B cell (primary cell): ENCODE results near the gene ETDB. TPM values are rescaled to one million over a fixed set of nuclear protein-coding genes. Genes with fewer than 3 reads are reported as not detected.
"Not testable (repeated sequence)": the region's sequence is repeated elsewhere in the genome, so short reads cannot be mapped to it uniquely, and the experiment has no call there.

Experiments used
- ATAC-seq: fragments of 200-7000 bp; cut with Tn5 transposase; one replicate; pipeline ENCODE4 v1.10.0; 2021; ENCODE audit warnings: low read depth, mild to moderate bottlenecking, moderate number of reproducible peaks, moderate library complexity
- CTCF ChIA-PET: fragments of 350-600 bp; sonication (Branson Sonifier 250); formaldehyde crosslinking; loops from one replicate; lab custom pipeline; 2021; ENCODE audit warnings: antibody characterized with exemption, inconsistent platforms; lab: Charles Lee
- POLR2A ChIA-PET: fragments of 350-600 bp; sonication (Branson Sonifier 250); formaldehyde crosslinking; loops from one replicate; lab custom pipeline; 2021; ENCODE audit warnings: antibody characterized with exemption; lab: Charles Lee
- DNase-seq: peaks from one replicate; pipeline ENCODE4 v3.0.0; 2013
- H2AFZ ChIP-seq: 2 replicates; pipeline ENCODE4 v1.6.1; 2012; ENCODE audit warnings: mild to moderate bottlenecking, low read depth, low read length; ENCODE audit not compliant: insufficient read depth, poor library complexity, severe bottlenecking
- H3K27ac ChIP-seq, 2 donors: 1 replicate in 1 of 2; 2 replicates in 1 of 2; pipeline ENCODE4 v1.5.1; 2012 to 2013; ENCODE audit warnings: low read length in 2 of 2, mild to moderate bottlenecking in 2 of 2, moderate library complexity in 1 of 2
- H3K27me3 ChIP-seq, 4 experiments: fragments of 200-600 bp in 1 of 4; sonication (generic) in 1 of 4; replicated peaks in 1 of 4; 1 replicate in 2 of 4; 2 replicates in 2 of 4; pipeline versions ENCODE4 v1.6.1 to v1.7.0; 2013 to 2016; ENCODE audit warnings: low read length in 3 of 4, mild to moderate bottlenecking in 2 of 4, mixed read lengths in 1 of 4, moderate library complexity in 1 of 4; ENCODE audit not compliant: insufficient read depth in 4 of 4, control insufficient read depth in 3 of 4; ENCODE audit errors: control extremely low read depth in 1 of 4
- H3K36me3 ChIP-seq, 2 experiments: replicated peaks in 1 of 2; 1 replicate in 1 of 2; 2 replicates in 1 of 2; pipeline versions ENCODE4 v1.6.1 to v1.7.1; 2013; ENCODE audit warnings: low read length in 1 of 2; ENCODE audit not compliant: insufficient read depth in 2 of 2, control insufficient read depth in 1 of 2; ENCODE audit errors: control extremely low read depth in 1 of 2, extremely low read depth in 1 of 2
- H3K4me1 ChIP-seq, 2 donors: fragments of 200-600 bp in 1 of 2; sonication (generic) in 1 of 2; 1 replicate in 1 of 2; 2 replicates in 1 of 2; pipeline versions ENCODE4 v1.5.1 to v1.6.1; 2013 to 2017; ENCODE audit warnings: low read length in 2 of 2; ENCODE audit not compliant: control insufficient read depth in 2 of 2, insufficient read depth in 2 of 2
- H3K4me2 ChIP-seq: replicated peaks from 2 replicates; pipeline ENCODE3; 2012; ENCODE audit warnings: mild to moderate bottlenecking, low read depth, low read length; ENCODE audit not compliant: poor library complexity, severe bottlenecking
- H3K4me3 ChIP-seq, 5 experiments: fragments of 200-600 bp in 1 of 5; sonication (generic) in 1 of 5; 1 replicate in 3 of 5; 2 replicates in 2 of 5; pipeline versions ENCODE4 v1.5.1 to v1.7.0; 2011 to 2016; ENCODE audit warnings: low read length in 4 of 5, mild to moderate bottlenecking in 4 of 5, low read depth in 2 of 5, control low read depth in 1 of 5, moderate library complexity in 1 of 5; ENCODE audit not compliant: insufficient read depth in 1 of 5; ENCODE audit errors: control extremely low read depth in 1 of 5, extremely low read depth in 1 of 5
- H3K79me2 ChIP-seq: fragments of 200-600 bp; sonication (generic); one replicate; pipeline ENCODE4 v1.6.0; 2016; ENCODE audit warnings: low read length; ENCODE audit not compliant: control insufficient read depth, insufficient read depth
- H3K9ac ChIP-seq: fragments of 200-600 bp; sonication (generic); 2 replicates; pipeline ENCODE4 v1.6.1; 2017; ENCODE audit warnings: mild to moderate bottlenecking, low read length, moderate library complexity
- H3K9me3 ChIP-seq, 3 donors: one replicate each; pipeline versions ENCODE4 v1.6.1 to v1.7.1; 2013; ENCODE audit warnings: low read length in 2 of 3; ENCODE audit not compliant: control insufficient read depth in 2 of 3, insufficient read depth in 1 of 3; ENCODE audit errors: control extremely low read depth in 1 of 3
- H4K20me1 ChIP-seq: 2 replicates; pipeline ENCODE4 v1.6.0; 2012; ENCODE audit warnings: mild to moderate bottlenecking, low read length; ENCODE audit not compliant: insufficient read depth, control insufficient read depth, poor library complexity, severe bottlenecking
- H3K27ac Mint-ChIP-seq: one replicate; pipeline ENCODE4 v1.8.0; 2021; ENCODE audit warnings: mixed read lengths
- H3K27me3 Mint-ChIP-seq: one replicate; pipeline ENCODE4 v1.8.0; 2021; ENCODE audit warnings: mixed read lengths
- H3K4me1 Mint-ChIP-seq: one replicate; pipeline ENCODE4 v1.8.0; 2021; ENCODE audit warnings: mixed read lengths
- H3K4me3 Mint-ChIP-seq: one replicate; pipeline ENCODE4 v1.8.0; 2021; ENCODE audit warnings: mixed read lengths
- H3K9me3 Mint-ChIP-seq: one replicate; pipeline ENCODE4 v1.8.0; 2022; ENCODE audit warnings: mixed read lengths; ENCODE audit not compliant: insufficient read depth
- CTCF ChIP-seq: fragments of 200-600 bp; IDR thresholded peaks from one replicate; pipeline ENCODE4 v1.8.0; 2022; ENCODE audit warnings: antibody characterized with exemption, mild to moderate bottlenecking
- EZH2 ChIP-seq: IDR thresholded peaks from 2 replicates; pipeline ENCODE4 v1.6.1; 2012; ENCODE audit warnings: borderline replicate concordance, low read depth, mild to moderate bottlenecking, moderate library complexity, low read length; ENCODE audit not compliant: insufficient read depth, poor library complexity, severe bottlenecking
- WGBS: methylation state at CpG from one replicate; pipeline ENCODE4 v1.1.5; 2013; ENCODE audit warnings: missing lambda C conversion rate; ENCODE audit not compliant: insufficient coverage; 5-methylcytosine and 5-hydroxymethylcytosine counted together
- intact Hi-C: fragments of 100-400 bp; cut with micrococcal nuclease; formaldehyde crosslinking; loops from one replicate; pipeline ENCODE4 v1.10.0; 2022
- polyA plus RNA-seq: library from polyadenylated mRNA; depleted of rRNA; stranded (reverse); fragments of >200 nt; gene quantifications from 2 replicates; pipeline ENCODE4 v1.2.3, GENCODE V29; 2012
- total RNA-seq, 2 donors: library from RNA; stranded (reverse); fragments of 120-200 nt in 1 of 2; gene quantifications; 1 replicate in 1 of 2; 2 replicates in 1 of 2; pipeline versions ENCODE4 v1.2.3 to v1.2.4, GENCODE V29; 2013 to 2022

Gene ETDB
- total and polyA plus RNA-seq, 2 donors (not counting 1 experiment from before 2014, with no cell fraction given): not detected

GRCh38 chrX:135116064-135116463 is 4.3 kb downstream of the ETDB start:
- H3K36me3 ChIP-seq, H3K27ac ChIP-seq, H3K27me3 Mint-ChIP-seq, H2AFZ ChIP-seq, H3K9me3 ChIP-seq, intact Hi-C loops, H4K20me1 ChIP-seq, H3K4me2 ChIP-seq, H3K4me1 ChIP-seq, DNase-seq, H3K4me1 Mint-ChIP-seq, CTCF ChIA-PET, H3K9ac ChIP-seq, H3K4me3 Mint-ChIP-seq, H3K27ac Mint-ChIP-seq, H3K79me2 ChIP-seq, ATAC-seq, H3K9me3 Mint-ChIP-seq, POLR2A ChIA-PET, H3K27me3 ChIP-seq, H3K4me3 ChIP-seq: not testable (repeated sequence)
- no CpG with 5 or more reads among the region's 2 CpGs for WGBS

GRCh38 chrX:135114392-135114791 is 5.9 kb downstream of the ETDB start:
- Mint-ChIP-seq H3K27me3 (peaks cover 10% of the 10 kb centered on the region), H3K27ac (no peak overlapping the region), H3K4me1 (peaks cover 7% of the 10 kb centered on the region), H3K9me3 (no peaks in the 10 kb centered on the region), H3K4me3 (no peak overlapping the region)
- no peaks in the 10 kb centered on the region for H3K9me3 ChIP-seq
- no peak overlapping the region for H3K4me2 ChIP-seq
- peaks cover 0 to 5% (median 2%) of the 10 kb centered on the region in 4 experiments for H3K27me3 ChIP-seq
- no peak overlapping the region for H2AFZ ChIP-seq
- TF ChIP-seq EZH2: no peak
- no peak for TF ChIP-seq CTCF
- no peaks in the 10 kb centered on the region for H3K36me3 ChIP-seq
- no peak overlapping the region for H3K27ac ChIP-seq
- ATAC-seq (peak; percentile 80), DNase-seq (peak; percentile 57)
- H3K9ac ChIP-seq: no peak overlapping the region
- CTCF ChIA-PET: no interaction called here
- WGBS: no CpG with 5 or more reads among the region's 2 CpGs
- no peaks in the 10 kb centered on the region for H3K79me2 ChIP-seq
- H3K4me3 ChIP-seq: no peak overlapping the region
- no peaks in the 10 kb centered on the region for H4K20me1 ChIP-seq
- intact Hi-C loops: no loop called here
- POLR2A ChIA-PET: no interaction called here
- no peaks in the 10 kb centered on the region for H3K4me1 ChIP-seq
